Measurements from ENCODE around the gene BAHD1. TPM values are rescaled to one million over a fixed set of nuclear protein-coding genes. Genes with fewer than 3 reads are reported as not detected.
"Not testable (repeated sequence)": the region's sequence is repeated elsewhere in the genome, so short reads cannot be mapped to it uniquely, and the experiment has no call there.

The BAHD1 gene
- polyA plus RNA-seq, 1 of the 3 experiments (the other 2 are of a cell fraction) = 5.5 TPM

GRCh38 chr15:40451527-40452158 lies 10.9 kb downstream of the BAHD1 start (continued):
- TF ChIP-seq, protein P1, sequence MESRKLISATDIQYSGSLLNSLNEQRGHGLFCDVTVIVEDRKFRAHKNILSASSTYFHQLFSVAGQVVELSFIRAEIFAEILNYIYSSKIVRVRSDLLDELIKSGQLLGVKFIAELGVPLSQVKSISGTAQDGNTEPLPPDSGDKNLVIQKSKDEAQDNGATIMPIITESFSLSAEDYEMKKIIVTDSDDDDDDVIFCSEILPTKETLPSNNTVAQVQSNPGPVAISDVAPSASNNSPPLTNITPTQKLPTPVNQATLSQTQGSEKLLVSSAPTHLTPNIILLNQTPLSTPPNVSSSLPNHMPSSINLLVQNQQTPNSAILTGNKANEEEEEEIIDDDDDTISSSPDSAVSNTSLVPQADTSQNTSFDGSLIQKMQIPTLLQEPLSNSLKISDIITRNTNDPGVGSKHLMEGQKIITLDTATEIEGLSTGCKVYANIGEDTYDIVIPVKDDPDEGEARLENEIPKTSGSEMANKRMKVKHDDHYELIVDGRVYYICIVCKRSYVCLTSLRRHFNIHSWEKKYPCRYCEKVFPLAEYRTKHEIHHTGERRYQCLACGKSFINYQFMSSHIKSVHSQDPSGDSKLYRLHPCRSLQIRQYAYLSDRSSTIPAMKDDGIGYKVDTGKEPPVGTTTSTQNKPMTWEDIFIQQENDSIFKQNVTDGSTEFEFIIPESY (IDR thresholded peaks at IDR 0.05; ENCODE audit: borderline replicate concordance, low read depth) = no peak
- no peak for TF ChIP-seq NRF1 (IDR thresholded peaks at IDR 0.05; ENCODE audit: low read depth, low read length)
- no peak for TF ChIP-seq POLR2AphosphoS5 (IDR thresholded peaks at IDR 0.05; ENCODE audit: low read depth, low read length)
- no peak for TF ChIP-seq FOSL2 (IDR thresholded peaks at IDR 0.05; ENCODE audit: borderline replicate concordance, low read depth)
- TF ChIP-seq IRF3 (IDR thresholded peaks at IDR 0.05; ENCODE audit: low read depth, low read length) = no peak

DNA sequence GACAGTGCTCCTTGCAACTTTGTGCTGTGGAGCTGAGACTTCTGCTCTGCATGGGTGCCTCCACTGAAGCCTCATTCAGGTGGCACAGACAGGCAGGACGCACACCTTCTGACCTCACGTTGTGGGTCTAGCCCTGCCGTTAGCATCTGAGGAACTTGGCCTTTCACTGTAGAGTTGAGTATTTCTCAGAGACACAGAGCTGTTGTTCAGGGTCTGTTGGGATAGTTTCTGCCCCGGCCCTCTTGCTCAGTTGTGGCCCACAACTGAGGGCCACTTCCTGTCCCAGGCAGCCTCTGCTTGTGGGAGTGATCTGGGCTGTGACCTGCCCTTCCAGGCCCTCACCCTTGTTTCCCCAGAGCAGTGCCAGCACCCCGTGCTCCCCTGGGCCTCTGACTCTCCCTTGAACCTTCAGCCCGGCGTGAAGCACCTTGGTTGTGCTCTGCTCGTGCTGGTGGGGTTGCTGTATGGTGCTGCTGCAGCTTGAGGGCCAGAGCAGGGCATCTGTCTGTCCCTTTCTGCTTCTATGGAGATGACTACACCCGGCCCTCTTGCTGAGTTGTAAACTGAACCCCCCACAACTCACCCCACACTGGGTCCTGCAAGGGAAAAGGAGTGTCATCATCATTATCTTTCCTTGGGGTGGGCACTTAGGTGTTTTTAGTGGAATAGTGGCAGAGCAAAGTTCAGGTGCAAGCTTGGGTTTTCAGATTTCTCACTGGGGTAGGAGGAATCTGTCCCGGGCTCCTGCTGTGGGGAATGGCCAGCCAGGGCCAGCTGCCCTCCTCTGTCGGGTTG lies 11.7 kb downstream of the BAHD1 start:
- POLR2A ChIA-PET = no interaction called here
- Histone ChIP-seq H3K79me2 (ENCODE audit: insufficient read depth) (peaks cover 90% of the 10 kb centered on the region), H3K27ac (ENCODE audit: low read depth in 2 of 2, low read length in 1 of 2) (no peak overlapping the region), H3K9me3 (no peaks in the 10 kb centered on the region), H2AFZ (ENCODE audit: low read depth) (no peak overlapping the region), H3K36me3 (replicated peaks in 1 of 2; ENCODE audit: control insufficient read depth in 1 of 2, insufficient read depth in 2 of 2, low read length in 1 of 2) (no peaks in the 10 kb centered on the region), H3K27me3 (ENCODE audit: insufficient read depth) (no peaks in the 10 kb centered on the region), H3K4me3 (ENCODE audit: low read depth in 2 of 2, low read length in 1 of 2) (no peak overlapping the region), H3F3A (replicated peaks; ENCODE audit: insufficient read depth) (no peaks in the 10 kb centered on the region), H3K9me2 (no peaks in the 10 kb centered on the region), H4K20me1 (ENCODE audit: insufficient read depth) (peaks cover 78% of the 10 kb centered on the region), H3K4me2 (no peak overlapping the region), H3K9ac (no peak overlapping the region), H3K4me1 (ENCODE audit: control insufficient read depth in 1 of 2, insufficient read depth in 2 of 2, low read depth in 1 of 2, low read length in 1 of 2) (peaks cover 22 to 23% of the 10 kb centered on the region in 2 experiments; a peak in 3 of 4 replicates)
- no peak for TF ChIP-seq EZH2phosphoT487 (IDR thresholded peaks at IDR 0.05; ENCODE audit: borderline replicate concordance, low read depth)
- no peak for TF ChIP-seq SMC3 (IDR thresholded peaks at IDR 0.05; ENCODE audit: low read depth, low read length)
- TF ChIP-seq USF2 (IDR thresholded peaks at IDR 0.05; ENCODE audit: borderline replicate concordance, low read depth, low read length) = no peak
- TF ChIP-seq TAF1 (IDR thresholded peaks at IDR 0.05; ENCODE audit: borderline replicate concordance, low read depth, low read length) = no peak
- 94% methylated on average over 6 of the region's 11 CpGs for WGBS (ENCODE audit: low lambda C conversion rate)
- CTCF ChIA-PET = interaction anchor here (1.2 to 2.2 kb wide), 5 partner anchors 10 to 178 kb away, joined by 3 to 10 read pairs (median 5); partner anchors contain the start of gene BAHD1
- DNase-seq = no peak

DNA sequence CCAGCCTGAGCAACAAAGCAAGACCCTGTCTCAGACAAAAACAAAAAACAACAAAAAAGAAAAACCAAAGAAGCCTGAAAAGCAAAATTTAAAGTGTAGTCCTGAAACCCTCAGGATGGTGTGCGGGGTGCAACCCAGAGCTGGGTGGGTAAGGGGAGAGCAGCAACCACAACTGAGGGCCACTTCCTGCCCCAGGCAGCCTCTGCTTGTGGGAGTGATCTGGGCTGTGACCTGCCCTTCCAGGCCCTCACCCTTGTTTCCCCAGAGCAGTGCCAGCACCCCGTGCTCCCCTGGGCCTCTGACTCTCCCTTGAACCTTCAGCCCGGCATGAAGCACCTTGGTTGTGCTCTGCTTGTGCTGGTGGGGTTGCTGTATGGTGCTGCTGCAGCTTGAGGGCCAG lies 13.2 kb downstream of the BAHD1 start:
- CTCF ChIA-PET = interaction anchor here (2.2 kb wide), 1 partner anchor 10 kb away, joined by 10 read pairs; no protein-coding TSS in a partner anchor
- H3K9me2 ChIP-seq; H3K9me3 ChIP-seq; H3K9ac ChIP-seq; DNase-seq; H3K4me3 ChIP-seq (ENCODE audit: low read depth in 2 of 2, low read length in 1 of 2); H3K27ac ChIP-seq (ENCODE audit: low read depth in 2 of 2, low read length in 1 of 2); H2AFZ ChIP-seq (ENCODE audit: low read depth); H3F3A ChIP-seq (replicated peaks; ENCODE audit: insufficient read depth); H3K27me3 ChIP-seq (ENCODE audit: insufficient read depth); POLR2A ChIA-PET; H3K36me3 ChIP-seq (replicated peaks in 1 of 2; ENCODE audit: control insufficient read depth in 1 of 2, insufficient read depth in 2 of 2, low read length in 1 of 2): not testable (repeated sequence)
- Histone ChIP-seq H3K4me2 (peak overlapping the region; percentile 74; the same call in 1 of the 2 replicates), H3K79me2 (ENCODE audit: insufficient read depth) (peaks cover 79% of the 10 kb centered on the region), H4K20me1 (ENCODE audit: insufficient read depth) (peaks cover 77% of the 10 kb centered on the region), H3K4me1 (ENCODE audit: control insufficient read depth in 1 of 2, insufficient read depth in 2 of 2, low read depth in 1 of 2, low read length in 1 of 2) (peaks cover 22 to 23% of the 10 kb centered on the region in 2 experiments; a peak in 3 of 4 replicates)
- 100% methylated on average over 2 of the region's 3 CpGs for WGBS (ENCODE audit: low lambda C conversion rate)
